GM19239 (cell line): ENCODE data around the gene DPH7.
"Not testable (repeated sequence)": the region's sequence is repeated elsewhere in the genome, so short reads cannot be mapped to it uniquely, and the experiment has no call there.

Experiments
- DNase-seq: peaks from one replicate; pipeline ENCODE4 v3.0.0; 2011; ENCODE audit warnings: low spot score; ENCODE audit not compliant: insufficient read length
- FAIRE-seq: peaks from 2 replicates; lab custom pipeline; 2011; peaks lifted over from hg19 to GRCh38; lab: Jason Lieb, UNC

Gene DPH7

GRCh38 chr9:137578518-137579258, at the start of gene DPH7:
DPH7 (minus strand) TSS chr9:137578925; CDS start chr9:137578777, 148 bp downstream.
- DNase-seq (peak; percentile 100), FAIRE-seq (peak; percentile 68)

GRCh38 chr9:137627406-137627805, 48.7 kb upstream of the DPH7 start:
- not testable (repeated sequence) for DNase-seq, FAIRE-seq

- FAIRE-seq: no peak
- no peak for DNase-seq
Measured at GRCh38 chr9:137626464-137626863, 47.7 kb upstream of the DPH7 start.

GRCh38 chr9:137622211-137622610, 43.5 kb upstream of the DPH7 start:
- not testable (repeated sequence) for DNase-seq, FAIRE-seq

GRCh38 chr9:137621131-137621757, 42.5 kb upstream of the DPH7 start:
- DNase-seq (no peak), FAIRE-seq (no peak)

- DNase-seq (no peak), FAIRE-seq (no peak)
Measured at GRCh38 chr9:137620581-137620980, 41.9 kb upstream of the DPH7 start.

GRCh38 chr9:137620048-137620405, 41.3 kb upstream of the DPH7 start:
- FAIRE-seq (no peak), DNase-seq (no peak)

- peak; percentile 71 for FAIRE-seq
- no peak for DNase-seq
Measured at GRCh38 chr9:137619240-137620047, 40.7 kb upstream of the DPH7 start.

- DNase-seq (peak; percentile 98), FAIRE-seq (peak; percentile 40)
Measured at GRCh38 chr9:137618105-137619067, 39.7 kb upstream of the DPH7 start, which contains the start of gene EHMT1. EHMT1 (plus strand) TSS chr9:137619005; CDS start chr9:137619029, 24 bp downstream.

- FAIRE-seq (no peak), DNase-seq (no peak)
Measured at GRCh38 chr9:137615387-137615871, 36.7 kb upstream of the DPH7 start.

- DNase-seq (no peak), FAIRE-seq (no peak)
Measured at GRCh38 chr9:137614631-137615386, 36.1 kb upstream of the DPH7 start.

GRCh38 chr9:137613738-137614523, 35.2 kb upstream of the DPH7 start:
- no peak for FAIRE-seq
- DNase-seq: no peak

- DNase-seq: no peak
- FAIRE-seq: no peak
Measured at GRCh38 chr9:137613259-137613658, 34.5 kb upstream of the DPH7 start.

GRCh38 chr9:137612741-137613142, 34.0 kb upstream of the DPH7 start:
- FAIRE-seq: no peak
- no peak for DNase-seq

- DNase-seq (no peak), FAIRE-seq (no peak)
Measured at GRCh38 chr9:137611623-137612609, 33.2 kb upstream of the DPH7 start.

- FAIRE-seq: no peak
- no peak for DNase-seq
Measured at GRCh38 chr9:137610944-137611343, 32.2 kb upstream of the DPH7 start.
